Activated T-cell treated with anti-CD3 and anti-CD28 coated beads for 48 hours (primary cell): ENCODE measurements around the gene NRXN3.

ENCODE experiments used
- DNase-seq: peaks from one replicate; pipeline ENCODE4 v3.0.0-alpha.2; 2020; ENCODE audit warnings: low read depth

Gene NRXN3

DNA sequence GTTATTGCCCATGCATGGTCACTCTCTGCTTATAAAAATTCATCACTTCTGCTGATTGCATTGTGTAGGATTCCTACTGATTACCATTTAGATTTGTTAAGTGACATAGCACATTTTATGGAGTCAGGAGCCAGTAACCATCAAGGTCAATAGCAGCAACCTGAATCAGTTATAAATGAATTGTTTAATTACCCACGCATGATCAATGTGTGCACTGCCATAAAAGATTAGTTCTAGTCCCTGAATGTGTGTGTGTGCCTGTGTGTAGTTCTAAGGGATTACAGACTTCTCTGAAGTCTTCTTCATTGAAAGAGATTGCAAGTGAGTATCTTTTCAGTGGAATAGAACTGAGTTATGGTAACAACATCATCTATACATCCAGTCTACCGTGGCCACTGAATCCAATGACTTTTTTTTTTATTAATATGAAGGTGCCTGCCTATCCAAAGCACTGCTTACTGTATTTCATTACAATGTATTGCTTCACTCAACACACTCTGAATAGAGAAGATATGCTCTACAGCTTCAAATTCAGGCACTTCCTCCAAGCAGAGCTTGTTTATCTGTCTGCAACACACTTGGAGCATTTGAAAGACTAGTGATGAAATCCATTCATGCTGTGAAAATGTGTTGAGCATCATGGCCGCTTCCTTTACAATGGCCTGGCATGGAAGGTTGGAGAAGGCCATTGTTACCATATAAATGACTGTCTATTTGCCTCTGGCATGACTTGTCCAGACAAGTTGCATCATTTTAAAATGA, 1659.4 kb downstream of the NRXN3 start:
- no peak for DNase-seq

DNA sequence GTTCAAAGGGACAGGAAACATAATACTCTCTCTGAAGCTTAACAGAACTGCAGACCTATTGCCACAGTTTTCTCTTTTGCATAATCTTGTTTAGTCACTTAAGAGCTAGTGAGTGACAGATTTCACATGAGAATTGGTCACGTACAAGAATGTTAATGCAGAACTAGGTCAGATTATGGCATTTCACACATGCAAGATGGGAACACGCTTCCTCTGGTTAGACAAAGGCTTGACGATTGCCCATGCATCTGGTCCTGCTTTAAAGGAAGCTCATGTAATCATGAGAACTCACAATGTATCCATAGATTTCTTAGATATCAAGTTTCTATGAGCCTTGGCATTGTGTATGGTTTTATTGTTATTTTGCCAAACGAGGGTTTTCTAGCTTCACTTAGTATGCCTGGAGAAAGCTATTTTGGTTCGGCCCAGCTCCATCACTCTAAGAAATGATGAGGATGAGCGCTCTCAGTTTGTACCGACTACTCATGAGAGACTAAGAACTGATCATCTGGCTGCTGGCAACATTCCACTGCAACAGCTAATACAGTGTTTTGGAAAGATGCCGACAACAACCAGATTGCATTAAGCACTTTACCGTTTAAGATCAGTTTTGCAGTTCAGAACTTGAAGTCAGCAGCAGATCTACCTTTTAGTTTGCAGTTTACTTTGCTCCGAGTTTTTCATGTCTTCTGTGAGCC, 1661.2 kb downstream of the NRXN3 start:
- DNase-seq: no peak

DNA sequence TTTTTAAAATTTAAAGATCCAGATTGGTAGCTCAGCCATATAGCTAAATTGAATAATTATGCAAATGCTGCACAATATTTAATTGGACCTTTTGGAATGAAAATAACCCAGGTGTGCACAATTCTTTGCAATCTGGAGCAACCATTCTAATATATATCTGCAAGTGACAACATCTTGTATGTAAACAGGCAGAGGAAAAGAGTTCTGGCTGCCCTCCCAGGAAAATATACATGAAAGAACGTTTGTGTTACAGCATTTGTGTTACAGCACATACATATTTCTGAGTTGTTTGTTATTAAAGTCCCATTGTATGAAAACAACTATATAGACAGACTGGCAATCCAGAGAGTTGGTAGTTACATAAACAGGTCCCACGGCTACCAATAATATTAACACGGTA, 1663.6 kb downstream of the NRXN3 start:
- no peak for DNase-seq

DNA sequence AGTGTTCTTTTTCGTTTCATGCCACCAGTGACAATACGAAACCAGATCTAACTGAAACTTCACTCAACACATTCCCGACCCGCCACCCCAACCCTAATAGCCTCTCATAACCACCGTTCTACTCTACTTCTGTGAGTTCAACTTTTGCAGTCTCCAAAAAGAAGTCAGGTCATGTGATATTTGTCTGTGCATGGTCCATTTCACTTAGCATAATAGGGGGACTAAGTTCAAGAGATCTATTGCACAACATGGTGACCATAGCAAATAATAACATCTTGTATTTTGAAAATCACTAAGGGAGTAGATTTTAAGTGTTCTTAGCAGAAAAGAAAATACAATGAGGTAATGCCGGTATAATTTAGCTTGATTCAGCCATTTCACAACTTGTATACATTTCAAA, 1664.7 kb downstream of the NRXN3 start:
- no peak for DNase-seq

DNA sequence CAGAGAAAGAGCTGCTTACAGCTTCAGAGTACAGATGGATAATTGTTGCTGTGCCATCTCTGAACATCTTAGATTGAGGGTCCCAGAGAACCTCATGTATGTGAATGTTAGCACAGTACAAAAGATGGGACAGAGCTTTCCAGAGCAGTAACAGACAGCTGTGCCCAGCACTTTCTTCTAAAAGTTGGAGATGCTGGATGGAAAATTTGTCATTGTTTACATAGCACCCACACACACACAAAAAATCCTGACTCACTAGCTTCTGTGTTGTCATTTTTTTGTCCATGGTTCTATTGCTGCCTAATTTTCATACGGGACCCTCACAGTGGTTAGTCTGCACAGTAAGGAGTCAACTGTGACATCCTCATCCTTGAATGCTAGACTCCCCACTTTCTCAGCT, 1666.4 kb downstream of the NRXN3 start:
- DNase-seq: no peak

DNA sequence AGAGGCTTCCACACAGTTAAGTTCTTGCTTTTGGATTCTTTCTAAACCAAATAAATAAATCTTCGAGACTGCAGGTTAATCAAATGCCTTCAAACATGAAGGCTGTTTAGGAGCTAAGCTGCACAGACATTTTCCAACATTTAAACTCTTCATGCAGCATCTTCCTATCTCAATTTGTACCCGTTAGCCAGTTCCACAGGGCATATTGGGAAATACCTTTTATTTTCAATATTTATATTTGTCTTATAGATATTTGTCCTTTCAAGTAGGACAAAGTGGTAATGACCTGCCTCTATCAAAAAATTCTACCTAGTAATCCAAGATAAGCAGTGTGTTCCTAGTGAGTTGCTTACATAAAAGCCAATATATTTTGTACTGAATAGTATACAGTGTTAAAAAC, 1667.5 kb downstream of the NRXN3 start:
- no peak for DNase-seq

DNA sequence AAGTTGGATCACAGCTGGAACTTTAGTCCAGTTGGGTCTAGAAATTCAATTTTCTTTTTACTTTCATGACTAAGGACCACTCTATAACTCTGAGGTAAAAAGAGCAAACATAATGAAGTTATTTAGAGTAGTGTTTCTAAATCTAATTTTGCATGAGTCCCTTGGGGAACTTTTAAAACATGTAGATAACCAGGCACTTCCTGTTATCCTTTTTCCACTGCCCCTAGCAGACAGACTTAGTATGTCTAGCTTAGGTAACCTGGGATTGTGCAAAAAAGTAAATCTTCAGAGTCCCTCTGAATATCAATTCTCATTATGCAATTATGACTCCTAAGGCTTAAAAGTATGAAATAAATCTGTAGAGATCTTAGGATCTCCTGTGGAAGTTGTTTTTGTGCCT, 1669.9 kb downstream of the NRXN3 start:
- DNase-seq: no peak

DNA sequence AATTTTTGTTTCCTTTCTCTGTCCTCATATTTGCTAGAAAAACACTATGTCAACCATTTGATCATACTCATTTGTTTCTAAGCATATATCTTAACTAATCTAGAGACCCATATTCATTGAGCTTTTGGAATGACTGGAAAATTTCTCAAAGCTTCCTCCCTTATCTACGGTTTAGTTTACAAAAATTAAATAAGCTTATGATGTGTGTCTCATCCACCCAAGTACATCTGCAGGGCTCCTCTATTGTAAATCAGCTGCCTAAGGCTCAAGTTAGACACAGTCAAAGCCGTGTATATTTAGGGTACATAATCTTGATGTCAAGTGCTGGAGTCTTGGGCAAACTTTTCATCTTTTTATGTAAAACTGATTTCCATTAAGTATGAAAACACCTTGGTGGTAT, 1670.7 kb downstream of the NRXN3 start:
- DNase-seq: no peak

DNA sequence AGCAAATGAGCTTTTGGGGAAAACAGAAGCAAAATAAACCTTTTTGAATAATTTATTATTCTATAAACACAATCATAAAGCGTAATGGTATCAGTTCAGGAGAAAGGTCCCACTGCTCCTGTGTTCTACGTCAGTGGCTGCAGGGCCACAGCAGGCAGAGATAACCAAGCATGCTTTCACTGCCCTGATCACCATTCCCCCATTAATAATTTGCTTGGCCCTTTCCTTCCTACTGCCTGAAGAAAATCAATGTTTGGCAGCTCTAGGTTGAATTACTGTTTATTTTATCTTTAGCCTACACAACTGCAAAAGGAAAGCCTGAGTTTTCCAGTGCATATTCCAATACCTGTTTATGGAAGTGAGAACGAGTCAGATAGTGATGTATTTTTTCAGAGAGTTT, 1671.3 kb downstream of the NRXN3 start:
- no peak for DNase-seq

DNA sequence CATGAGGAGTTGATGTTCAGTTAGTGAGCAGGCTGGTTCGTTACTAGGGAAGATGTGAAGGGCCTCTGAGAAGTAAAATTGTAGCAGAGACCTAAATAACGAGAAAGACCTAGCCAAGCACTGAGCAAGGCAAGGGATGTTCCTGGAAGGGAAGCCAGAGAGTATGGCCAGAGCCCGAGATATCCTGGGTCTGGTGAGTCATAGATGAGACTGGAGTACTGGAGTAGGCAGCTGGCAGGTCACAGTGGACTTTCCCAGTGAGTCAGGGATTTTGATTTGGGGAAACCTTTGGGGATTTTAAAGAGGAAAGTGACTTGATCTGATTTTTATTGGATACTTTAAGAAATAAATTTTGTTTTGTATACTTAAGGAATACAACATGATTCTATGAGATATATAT, 1672.1 kb downstream of the NRXN3 start:
- DNase-seq: no peak

DNA sequence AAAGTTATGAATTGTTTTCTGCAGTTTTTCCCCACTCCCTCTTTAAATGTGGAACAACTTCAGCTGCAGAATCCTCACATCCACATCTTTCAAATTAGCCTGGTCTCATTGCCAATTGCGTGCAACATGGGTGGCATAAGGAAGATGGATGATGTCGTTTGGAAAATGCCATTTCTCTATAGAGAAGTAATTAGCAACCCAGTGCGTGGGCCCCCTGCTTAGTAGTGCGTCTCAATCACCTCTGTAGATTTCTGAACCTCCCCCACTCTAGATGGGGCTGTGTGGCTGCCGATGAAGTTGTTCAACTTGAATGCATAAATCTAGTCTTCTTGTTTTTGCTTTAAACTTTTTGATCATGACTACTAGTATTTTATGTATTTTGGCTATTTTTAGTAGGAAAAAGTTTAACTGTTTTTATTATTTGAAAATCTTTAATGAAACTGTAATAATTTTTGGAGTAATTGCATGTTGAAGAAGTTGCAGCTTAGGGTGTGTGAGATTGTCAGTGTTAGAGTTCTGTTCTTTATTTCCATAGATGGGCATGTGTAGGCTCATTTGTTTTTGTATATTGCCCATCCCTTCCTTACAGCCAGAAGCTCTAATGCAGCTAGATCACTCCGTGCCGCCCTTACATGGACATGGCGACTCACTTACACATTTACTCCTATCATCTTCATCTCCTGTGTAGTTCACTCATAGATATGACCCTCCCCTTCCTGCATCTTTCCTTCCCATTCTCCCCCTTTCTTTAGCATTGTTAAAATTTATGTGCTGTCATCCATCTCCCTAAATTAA, 1683.0 kb downstream of the NRXN3 start:
- no peak for DNase-seq

DNA sequence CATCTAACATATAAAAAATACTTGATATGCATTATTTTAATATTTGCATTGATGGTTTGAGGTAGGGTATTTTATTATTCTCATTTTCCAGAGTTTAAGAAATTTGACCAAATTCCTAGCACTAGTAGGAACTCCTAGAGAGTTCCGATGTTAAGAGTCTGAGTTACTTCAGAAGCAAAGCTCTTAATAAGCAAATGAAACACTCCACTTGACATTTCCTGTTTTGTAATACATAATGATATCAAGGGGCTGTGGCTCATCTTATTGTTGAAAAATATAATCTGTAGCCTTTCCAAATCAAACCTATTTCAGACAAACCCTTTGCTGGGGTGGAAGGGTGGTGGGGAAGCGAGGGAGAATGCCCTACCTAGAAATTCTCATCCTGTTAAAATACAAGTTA, 1685.6 kb downstream of the NRXN3 start:
- no peak for DNase-seq

DNA sequence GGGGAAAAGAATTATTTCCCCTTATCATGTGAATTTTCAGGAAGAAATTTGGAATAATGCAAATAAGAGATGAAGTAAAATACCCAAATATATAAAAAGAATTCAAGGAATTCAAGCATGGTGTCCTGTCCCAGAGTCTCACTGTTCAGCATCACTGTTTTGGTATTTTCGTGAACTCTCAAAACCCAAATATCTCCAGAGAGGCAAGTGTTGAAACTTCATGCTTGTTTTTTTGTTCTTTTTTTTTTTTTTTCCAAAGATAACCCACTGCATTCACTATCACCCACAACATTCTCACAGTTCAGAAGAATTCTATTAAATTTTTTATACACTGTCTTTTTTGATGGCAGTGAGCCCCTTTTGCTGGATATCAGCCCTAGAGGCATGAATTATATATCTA, 1686.2 kb downstream of the NRXN3 start:
- no peak for DNase-seq

DNA sequence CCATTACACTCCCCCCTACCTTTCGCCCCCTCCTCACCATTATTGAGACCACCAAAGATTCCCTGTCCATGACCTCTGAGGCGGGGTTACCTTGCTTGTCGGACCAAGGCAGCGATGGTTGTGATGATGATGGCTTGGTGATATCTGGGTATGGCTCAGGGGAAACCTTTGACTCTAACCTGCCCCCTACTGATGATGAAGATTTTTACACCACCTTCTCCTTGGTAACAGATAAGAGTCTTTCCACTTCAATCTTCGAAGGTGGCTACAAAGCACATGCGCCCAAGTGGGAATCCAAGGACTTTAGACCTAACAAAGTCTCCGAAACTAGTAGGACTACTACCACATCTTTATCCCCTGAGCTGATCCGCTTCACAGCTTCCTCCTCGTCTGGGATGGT, 1690.9 kb downstream of the NRXN3 start:
- DNase-seq: no peak

DNA sequence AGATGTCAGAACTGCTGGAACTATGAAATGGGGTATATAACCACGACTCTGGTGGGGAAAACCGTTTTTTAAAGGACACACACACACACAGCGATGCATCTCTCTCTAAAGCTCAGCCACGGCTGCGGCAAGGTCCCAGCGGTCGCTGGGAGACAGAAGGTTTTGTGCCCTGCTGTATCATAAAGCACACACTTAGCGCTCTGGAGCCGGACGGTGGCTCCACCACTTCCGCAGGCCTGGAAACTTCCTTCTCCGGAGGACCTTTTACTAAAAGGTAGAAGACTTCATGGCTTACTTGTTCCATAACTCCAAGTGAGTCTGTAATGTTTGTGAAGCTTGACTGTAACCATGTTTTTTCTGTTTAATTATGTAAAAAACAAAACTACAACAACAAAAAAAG, 1691.9 kb downstream of the NRXN3 start:
- DNase-seq: no peak

DNA sequence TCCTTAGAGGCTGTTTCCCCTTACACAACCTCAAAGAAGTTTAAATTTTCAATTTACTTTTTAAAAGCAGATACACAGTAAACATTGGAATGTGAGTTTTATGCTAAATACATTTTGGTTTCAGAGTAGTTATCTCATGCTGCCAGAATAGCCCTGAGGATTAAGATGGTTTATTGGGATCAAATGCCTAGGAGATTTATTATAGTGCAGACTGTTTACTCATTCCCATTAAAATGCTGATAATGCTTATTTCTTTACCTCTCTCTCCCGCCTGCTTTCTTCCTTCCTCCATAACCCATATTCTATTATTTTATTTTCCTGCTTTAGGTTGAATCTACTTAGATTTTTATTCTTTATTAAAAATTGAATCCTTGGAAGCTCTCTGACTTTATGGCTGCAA, 1701.0 kb downstream of the NRXN3 start:
- no peak for DNase-seq

DNA sequence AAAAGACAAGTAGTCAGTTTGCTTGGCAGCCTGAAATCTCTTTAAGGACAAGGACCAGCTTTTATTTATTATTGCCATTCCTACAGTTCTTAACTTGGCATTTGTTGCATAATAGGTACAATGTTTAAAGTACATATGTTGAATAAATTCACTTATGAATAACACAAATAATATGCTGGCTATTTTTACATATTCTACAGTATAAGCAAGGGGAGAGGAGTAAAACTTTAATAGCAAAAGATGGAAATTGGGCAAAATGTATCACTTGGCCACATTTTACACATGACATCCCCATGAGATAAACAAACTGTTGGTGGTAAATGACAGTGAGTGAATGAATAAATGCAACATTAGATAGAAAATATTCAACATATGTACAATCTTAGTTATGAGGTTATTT, 1708.1 kb downstream of the NRXN3 start:
- no peak for DNase-seq

DNA sequence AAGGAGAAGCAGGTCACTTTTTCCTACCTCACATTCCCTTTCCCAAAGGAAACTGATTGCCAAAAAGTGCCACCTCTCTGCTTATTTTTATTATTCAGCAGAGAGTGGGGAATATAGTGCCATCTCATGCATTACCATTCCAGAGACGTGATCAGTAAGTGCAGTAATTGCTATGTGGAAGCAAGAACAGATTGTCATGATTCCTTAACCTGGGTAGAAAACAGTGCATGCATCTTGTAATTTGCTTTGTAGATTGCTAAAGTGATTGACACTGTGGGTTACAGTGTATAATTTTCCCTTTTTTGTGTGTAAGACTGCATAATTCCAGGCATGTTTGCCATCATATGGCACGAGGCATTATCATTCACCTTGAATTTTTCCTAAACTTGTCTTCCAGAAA, 1708.6 kb downstream of the NRXN3 start:
- DNase-seq: no peak

DNA sequence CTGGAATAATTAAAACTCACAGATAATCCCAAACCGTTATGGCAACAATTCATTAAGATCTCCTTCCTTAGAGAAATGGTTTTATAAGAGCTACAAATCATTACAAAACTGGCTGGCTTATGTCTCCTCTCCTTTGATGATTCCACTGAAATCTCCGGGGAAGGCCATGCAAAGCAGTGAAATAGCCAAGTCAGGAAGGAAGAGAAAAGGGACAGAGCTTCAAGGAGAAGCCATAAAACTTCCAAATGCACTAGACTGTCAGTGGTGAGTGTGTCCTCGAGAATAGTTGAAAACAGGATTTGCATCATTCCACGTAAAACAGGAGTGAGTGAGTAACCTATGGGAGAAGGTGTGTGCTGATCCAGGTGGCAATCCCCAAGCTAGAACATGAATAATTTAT, 1711.1 kb downstream of the NRXN3 start:
- no peak for DNase-seq

DNA sequence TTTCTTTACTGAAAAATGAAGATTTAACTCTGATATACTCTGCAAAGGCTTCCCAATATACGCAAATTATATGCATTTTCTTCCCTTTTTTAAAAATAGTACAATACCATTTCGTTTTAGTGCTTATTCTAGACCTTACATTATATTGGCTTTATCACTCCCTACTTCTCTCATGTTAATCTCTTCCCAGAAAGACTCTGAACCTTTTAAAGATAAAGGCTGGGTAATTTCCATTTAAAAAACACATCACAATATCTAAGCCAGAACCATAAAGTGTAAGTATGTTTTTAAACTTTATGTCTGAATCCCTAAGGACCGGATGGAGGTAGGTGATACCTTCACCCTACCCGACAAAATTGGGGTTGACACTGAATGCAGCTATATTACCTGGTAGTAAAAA, 1720.4 kb downstream of the NRXN3 start:
- DNase-seq: no peak

DNA sequence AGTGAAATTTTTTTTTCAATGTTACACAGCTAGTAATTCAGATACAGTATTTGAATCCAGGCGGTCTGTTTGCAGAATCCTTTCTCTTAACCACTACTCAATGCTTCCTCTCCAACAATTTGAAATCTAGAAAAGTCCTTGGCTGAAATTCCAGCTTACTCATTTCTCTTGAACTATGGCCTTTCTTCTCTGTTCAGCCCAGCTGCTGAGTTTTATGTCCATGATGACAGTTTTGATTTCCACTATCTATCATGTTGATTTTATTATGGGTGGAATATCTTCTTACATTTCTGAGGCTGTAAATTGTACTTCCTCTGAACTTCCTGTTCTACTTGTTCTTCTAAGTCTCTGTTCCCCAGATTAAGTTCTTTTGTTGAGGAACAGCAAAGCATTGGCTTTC, 1725.8 kb downstream of the NRXN3 start:
- no peak for DNase-seq

DNA sequence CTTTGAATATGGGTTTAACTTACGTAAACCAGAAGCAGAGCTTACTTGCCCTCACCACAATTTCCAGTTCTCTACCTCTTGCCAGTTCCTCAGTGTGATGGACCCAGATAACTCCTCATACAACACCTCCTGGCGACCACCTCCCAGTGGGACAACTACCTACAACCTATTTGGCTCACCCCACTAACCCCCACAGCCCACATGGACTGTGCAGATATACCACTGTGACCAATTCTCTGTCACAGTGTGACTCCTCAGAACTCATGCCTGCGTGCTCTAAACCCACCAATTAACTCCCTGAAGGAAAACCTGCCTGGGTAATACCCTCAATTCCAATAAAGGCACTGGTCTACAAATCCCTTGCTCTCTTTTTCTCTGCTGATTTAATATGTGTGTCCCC, 1729.4 kb downstream of the NRXN3 start:
- no peak for DNase-seq

DNA sequence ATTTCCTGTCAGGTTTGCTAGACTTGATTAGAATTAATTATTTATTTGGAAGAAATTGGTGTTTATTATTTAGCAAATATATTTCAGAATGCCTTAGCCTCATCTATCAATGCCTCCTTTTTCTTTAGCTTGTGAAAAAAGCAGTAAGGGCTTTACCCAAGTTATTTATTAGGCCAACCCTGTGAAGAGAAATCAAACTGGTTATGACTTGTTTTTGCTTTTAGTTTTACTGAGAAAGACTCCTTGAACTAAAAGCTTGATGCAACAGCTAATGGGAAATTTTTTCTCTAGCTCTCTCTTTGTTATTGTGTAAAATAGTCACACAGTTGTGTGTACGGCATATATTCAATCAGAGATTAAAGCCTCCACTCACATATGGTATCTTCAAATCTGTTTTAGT, 1734.3 kb downstream of the NRXN3 start:
- DNase-seq: no peak
